Measurements from ENCODE around the gene PREX1. TPM values are rescaled to one million over a fixed set of nuclear protein-coding genes. Genes with fewer than 3 reads are reported as not detected.
A peak's percentile ranks its signal among the peaks of the same experiment; 100 is the strongest.

Gene PREX1
- total RNA-seq, 1 experiment from 2014 or later: 3.3 TPM

DNA sequence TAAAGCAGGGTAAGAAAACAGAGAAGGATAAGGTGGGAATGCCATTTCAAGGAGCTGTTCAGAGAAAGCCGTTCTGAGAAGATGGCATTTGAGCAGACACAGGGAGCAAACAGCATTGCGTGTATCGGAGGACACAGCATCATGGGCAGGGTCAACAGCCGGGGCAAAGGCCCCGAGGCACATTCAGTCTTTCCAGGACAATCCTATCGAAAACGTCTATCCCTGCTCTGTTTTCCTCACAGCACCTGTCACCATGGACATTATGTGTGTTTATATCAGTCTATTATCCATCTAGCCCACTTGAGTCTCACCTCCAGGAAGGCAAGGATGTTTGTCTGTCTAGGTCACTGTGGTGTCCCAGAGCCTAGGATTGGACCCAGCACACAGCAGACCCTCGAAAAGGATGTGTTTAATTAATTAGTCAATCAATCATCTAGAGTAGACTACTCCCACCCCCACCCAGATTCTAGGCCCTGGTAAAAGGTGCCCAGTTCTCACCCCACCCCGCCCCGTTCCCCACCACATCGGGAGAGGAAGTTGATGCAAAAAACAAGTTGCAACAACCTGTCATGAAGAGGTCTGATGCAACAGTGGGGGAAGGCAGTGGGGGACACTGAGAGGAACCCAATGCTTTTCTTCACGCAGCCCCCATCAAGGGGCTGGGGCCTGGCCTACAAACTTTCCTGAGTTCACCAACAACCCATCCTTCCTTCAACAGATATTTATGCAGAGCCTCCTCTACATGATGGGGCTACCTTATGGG, 66.6 kb downstream of the PREX1 start:
- BruUV-seq (replicated peaks): no TSS peak
- TF ChIP-seq, protein P1, sequence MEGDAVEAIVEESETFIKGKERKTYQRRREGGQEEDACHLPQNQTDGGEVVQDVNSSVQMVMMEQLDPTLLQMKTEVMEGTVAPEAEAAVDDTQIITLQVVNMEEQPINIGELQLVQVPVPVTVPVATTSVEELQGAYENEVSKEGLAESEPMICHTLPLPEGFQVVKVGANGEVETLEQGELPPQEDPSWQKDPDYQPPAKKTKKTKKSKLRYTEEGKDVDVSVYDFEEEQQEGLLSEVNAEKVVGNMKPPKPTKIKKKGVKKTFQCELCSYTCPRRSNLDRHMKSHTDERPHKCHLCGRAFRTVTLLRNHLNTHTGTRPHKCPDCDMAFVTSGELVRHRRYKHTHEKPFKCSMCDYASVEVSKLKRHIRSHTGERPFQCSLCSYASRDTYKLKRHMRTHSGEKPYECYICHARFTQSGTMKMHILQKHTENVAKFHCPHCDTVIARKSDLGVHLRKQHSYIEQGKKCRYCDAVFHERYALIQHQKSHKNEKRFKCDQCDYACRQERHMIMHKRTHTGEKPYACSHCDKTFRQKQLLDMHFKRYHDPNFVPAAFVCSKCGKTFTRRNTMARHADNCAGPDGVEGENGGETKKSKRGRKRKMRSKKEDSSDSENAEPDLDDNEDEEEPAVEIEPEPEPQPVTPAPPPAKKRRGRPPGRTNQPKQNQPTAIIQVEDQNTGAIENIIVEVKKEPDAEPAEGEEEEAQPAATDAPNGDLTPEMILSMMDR (conservative IDR thresholded peaks at IDR 0.05): no peak
- TF ChIP-seq EZH2 (IDR thresholded peaks at IDR 0.05; ENCODE audit: low read depth): no peak
- Histone ChIP-seq H3K79me2 (ENCODE audit: low read depth) (no peaks in the 10 kb centered on the region), H3K4me3 (no peak overlapping the region), H3K36me3 (ENCODE audit: low read depth) (no peaks in the 10 kb centered on the region), H3K27me3 (ENCODE audit: insufficient read depth, low read depth) (no peaks in the 10 kb centered on the region), H3F3A (ENCODE audit: insufficient read depth, low read depth) (no peaks in the 10 kb centered on the region; the same call in 1 of the 2 replicates), H4K20me1 (ENCODE audit: insufficient read depth) (no peaks in the 10 kb centered on the region), H3K27ac (no peak overlapping the region), H2AFZ (no peak overlapping the region), H3K9me2 (ENCODE audit: insufficient read depth) (no peaks in the 10 kb centered on the region), H3K4me2 (no peak overlapping the region; the same call in 1 of the 2 replicates), H3K4me1 (replicated peaks; ENCODE audit: insufficient read depth) (peaks cover 10% of the 10 kb centered on the region), H3K9me3 (ENCODE audit: insufficient read depth, low read depth) (no peaks in the 10 kb centered on the region)
- intact Hi-C loops (cut with micrococcal nuclease; ENCODE audit: unreplicated experiment): no loop called here
- DNase-seq: no peak
- CTCF ChIA-PET: no interaction called here
- POLR2A ChIA-PET (ENCODE audit: unreplicated experiment): no interaction called here

DNA sequence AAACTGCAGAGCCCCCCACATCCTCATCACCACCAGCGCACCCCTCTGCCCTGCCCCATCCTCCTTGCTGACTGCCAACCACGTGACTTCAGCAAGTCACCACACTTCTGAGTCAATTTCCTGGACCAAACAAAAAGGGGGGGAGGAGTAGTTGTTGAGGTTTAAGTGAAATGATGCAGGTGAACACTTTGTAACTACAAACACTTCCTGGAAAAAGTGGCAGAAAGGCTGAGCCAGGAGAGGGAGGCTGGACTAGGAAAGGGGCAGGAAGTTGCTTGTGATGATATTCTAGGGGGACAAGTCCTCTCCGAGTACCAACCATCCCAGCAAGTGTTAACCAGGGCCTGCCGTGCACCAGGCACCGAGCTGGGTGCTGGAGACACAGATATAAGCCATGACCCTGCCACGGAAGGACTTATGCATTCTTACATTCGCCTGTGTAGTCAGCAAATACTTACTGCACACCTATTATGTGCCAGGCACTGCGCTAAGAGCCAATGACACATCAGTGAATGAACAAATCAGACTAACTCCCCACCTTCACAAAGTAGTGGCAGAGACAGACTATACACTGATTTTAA, 67.3 kb downstream of the PREX1 start:
- H3K36me3 ChIP-seq (ENCODE audit: low read depth): no peaks in the 10 kb centered on the region
- no peak overlapping the region for H3K4me3 ChIP-seq
- peak overlapping the region; percentile 23 for H3K4me2 ChIP-seq
- H3K27me3 ChIP-seq (ENCODE audit: insufficient read depth, low read depth): no peaks in the 10 kb centered on the region
- H2AFZ ChIP-seq: no peak overlapping the region
- H3K79me2 ChIP-seq (ENCODE audit: low read depth): no peaks in the 10 kb centered on the region
- peaks cover 10% of the 10 kb centered on the region for H3K4me1 ChIP-seq (replicated peaks; ENCODE audit: insufficient read depth)
- TF ChIP-seq EZH2 (IDR thresholded peaks at IDR 0.05; ENCODE audit: low read depth): no peak
- TF ChIP-seq, protein P1 (conservative IDR thresholded peaks at IDR 0.05): no peak
- no peaks in the 10 kb centered on the region for H4K20me1 ChIP-seq (ENCODE audit: insufficient read depth)
- CTCF ChIA-PET: interaction anchor here (0.6 kb wide), 1 partner anchor 164 kb away, joined by 7 read pairs; no protein-coding TSS in a partner anchor
- intact Hi-C loops (cut with micrococcal nuclease; ENCODE audit: unreplicated experiment): no loop called here
- BruUV-seq (replicated peaks): no TSS peak
- POLR2A ChIA-PET (ENCODE audit: unreplicated experiment): no interaction called here
- no peaks in the 10 kb centered on the region; the same call in 1 of the 2 replicates for H3F3A ChIP-seq (ENCODE audit: insufficient read depth, low read depth)
- H3K9me2 ChIP-seq (ENCODE audit: insufficient read depth): no peaks in the 10 kb centered on the region
- H3K27ac ChIP-seq: no peak overlapping the region
- DNase-seq: no peak
- no peaks in the 10 kb centered on the region for H3K9me3 ChIP-seq (ENCODE audit: insufficient read depth, low read depth)

DNA sequence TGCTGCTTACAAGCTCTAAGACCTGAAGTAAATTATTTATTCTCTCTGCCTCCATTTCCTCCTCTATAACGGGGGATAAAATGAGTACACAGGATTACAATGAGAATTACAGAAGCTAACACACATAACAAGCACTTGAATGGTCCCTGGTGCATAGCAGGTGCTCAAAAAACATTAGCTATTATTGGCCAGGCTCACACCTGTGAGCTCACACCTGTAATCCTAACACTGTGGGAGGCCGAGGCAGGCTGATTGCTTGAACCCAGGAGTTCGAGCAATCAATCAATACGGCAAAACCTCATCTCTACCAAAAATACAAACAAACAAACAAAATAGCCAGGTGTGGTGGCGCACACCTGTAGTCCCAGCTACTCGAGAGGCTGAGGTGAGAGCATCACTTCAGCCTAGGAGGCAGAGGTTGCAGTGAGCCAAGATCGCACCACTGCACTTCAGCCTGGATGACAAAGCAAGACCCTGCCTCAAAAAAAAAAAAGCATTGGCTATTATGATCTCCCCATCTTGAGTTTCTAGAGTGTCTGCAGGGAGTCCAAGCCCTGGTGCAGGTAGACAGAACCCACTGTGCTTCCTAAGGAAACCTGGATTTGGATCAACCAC, 68.1 kb downstream of the PREX1 start:
- Histone ChIP-seq H3K9me2 (ENCODE audit: insufficient read depth) (no peaks in the 10 kb centered on the region), H3K27me3 (ENCODE audit: insufficient read depth, low read depth) (no peaks in the 10 kb centered on the region), H3K4me3 (no peak overlapping the region), H3K4me2 (no peak overlapping the region), H3K36me3 (ENCODE audit: low read depth) (no peaks in the 10 kb centered on the region), H3F3A (ENCODE audit: insufficient read depth, low read depth) (no peaks in the 10 kb centered on the region; the same call in 1 of the 2 replicates), H3K27ac (no peak overlapping the region), H3K4me1 (replicated peaks; ENCODE audit: insufficient read depth) (peaks cover 10% of the 10 kb centered on the region), H3K79me2 (ENCODE audit: low read depth) (no peaks in the 10 kb centered on the region), H2AFZ (no peak overlapping the region), H3K9me3 (ENCODE audit: insufficient read depth, low read depth) (no peaks in the 10 kb centered on the region), H4K20me1 (ENCODE audit: insufficient read depth) (no peaks in the 10 kb centered on the region)
- intact Hi-C loops (cut with micrococcal nuclease; ENCODE audit: unreplicated experiment): no loop called here
- ChIA-PET POLR2A (ENCODE audit: unreplicated experiment) (interaction anchor here (0.6 kb wide), 1 partner anchor 1631 kb away, joined by 6 read pairs; no protein-coding TSS in a partner anchor), CTCF (no interaction called here)
- BruUV-seq (replicated peaks): no TSS peak
- no peak for TF ChIP-seq EZH2 (IDR thresholded peaks at IDR 0.05; ENCODE audit: low read depth)
- TF ChIP-seq, protein P1 (conservative IDR thresholded peaks at IDR 0.05): no peak
- DNase-seq: no peak

All from PC-9 (cell line).